Neural crest cell (in vitro differentiated cells): ENCODE measurements around the gene DDX10. TPM values are rescaled to one million over a fixed set of nuclear protein-coding genes. Genes with fewer than 3 reads are reported as not detected.

ENCODE experiments used
- DNase-seq: peaks from one replicate; pipeline ENCODE4 v3.0.0; 2021; ENCODE audit warnings: low read depth, mixed read lengths, low spot score
- H3K27ac Mint-ChIP-seq: one replicate; pipeline ENCODE4 v1.8.0; 2021; ENCODE audit warnings: mild to moderate bottlenecking, mixed read lengths; ENCODE audit not compliant: unreplicated experiment
- H3K27me3 Mint-ChIP-seq: 2 replicates; pipeline ENCODE4 v1.8.0; 2021; ENCODE audit warnings: low read depth, mild to moderate bottlenecking, mixed read lengths
- H3K36me3 Mint-ChIP-seq: 2 replicates; pipeline ENCODE4 v1.8.0; 2021; ENCODE audit warnings: low read depth, mild to moderate bottlenecking, mixed read lengths
- H3K4me1 Mint-ChIP-seq: 2 replicates; pipeline ENCODE4 v1.8.0; 2021; ENCODE audit warnings: mixed read lengths
- H3K4me3 Mint-ChIP-seq: one replicate; pipeline ENCODE4 v1.8.0; 2021; ENCODE audit warnings: mild to moderate bottlenecking, mixed read lengths
- H3K9me3 Mint-ChIP-seq: 2 replicates; pipeline ENCODE4 v1.8.0; 2021; ENCODE audit warnings: mixed read lengths
- total RNA-seq: library from RNA; stranded (reverse); gene quantifications from 2 replicates; pipeline ENCODE4 v1.2.1, GENCODE V29; 2021
- TF ChIP-seq, protein P1 (sequence below): fragments of 200-600 bp; sonication (generic); conservative IDR thresholded peaks from 2 replicates; pipeline ENCODE4 v1.5.0; 2021; ENCODE audit warnings: antibody characterized with exemption, mild to moderate bottlenecking

The DDX10 gene
- total RNA-seq, 1 donor from 2014 or later = 38.5 TPM

DNA sequence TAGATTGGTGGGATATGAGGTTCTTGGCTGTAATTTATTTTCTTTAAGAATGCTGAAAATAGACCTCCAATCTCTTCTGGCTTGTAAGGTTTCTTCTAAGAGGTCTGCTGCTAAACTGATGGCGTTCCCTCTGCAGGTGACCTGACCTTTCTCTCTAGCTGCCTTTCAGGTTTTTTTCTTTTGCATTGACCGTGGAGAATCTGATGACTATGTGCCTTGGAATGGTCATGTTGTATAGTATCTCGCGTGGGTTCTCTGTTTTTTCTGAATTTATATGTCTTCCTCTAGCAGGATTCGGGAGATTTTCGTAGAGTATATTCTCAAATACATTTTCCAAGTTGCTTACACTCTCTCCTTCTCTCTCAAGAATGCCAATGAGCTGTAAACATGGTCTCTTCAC lies 122.2 kb downstream of the DDX10 start:
- Mint-ChIP-seq H3K27ac (no peak overlapping the region), H3K9me3 (peaks cover 7% of the 10 kb centered on the region), H3K36me3 (peaks cover 7% of the 10 kb centered on the region), H3K27me3 (no peaks in the 10 kb centered on the region), H3K4me3 (no peak overlapping the region), H3K4me1 (no peaks in the 10 kb centered on the region)
- TF ChIP-seq, protein P1, sequence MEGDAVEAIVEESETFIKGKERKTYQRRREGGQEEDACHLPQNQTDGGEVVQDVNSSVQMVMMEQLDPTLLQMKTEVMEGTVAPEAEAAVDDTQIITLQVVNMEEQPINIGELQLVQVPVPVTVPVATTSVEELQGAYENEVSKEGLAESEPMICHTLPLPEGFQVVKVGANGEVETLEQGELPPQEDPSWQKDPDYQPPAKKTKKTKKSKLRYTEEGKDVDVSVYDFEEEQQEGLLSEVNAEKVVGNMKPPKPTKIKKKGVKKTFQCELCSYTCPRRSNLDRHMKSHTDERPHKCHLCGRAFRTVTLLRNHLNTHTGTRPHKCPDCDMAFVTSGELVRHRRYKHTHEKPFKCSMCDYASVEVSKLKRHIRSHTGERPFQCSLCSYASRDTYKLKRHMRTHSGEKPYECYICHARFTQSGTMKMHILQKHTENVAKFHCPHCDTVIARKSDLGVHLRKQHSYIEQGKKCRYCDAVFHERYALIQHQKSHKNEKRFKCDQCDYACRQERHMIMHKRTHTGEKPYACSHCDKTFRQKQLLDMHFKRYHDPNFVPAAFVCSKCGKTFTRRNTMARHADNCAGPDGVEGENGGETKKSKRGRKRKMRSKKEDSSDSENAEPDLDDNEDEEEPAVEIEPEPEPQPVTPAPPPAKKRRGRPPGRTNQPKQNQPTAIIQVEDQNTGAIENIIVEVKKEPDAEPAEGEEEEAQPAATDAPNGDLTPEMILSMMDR = no peak
- DNase-seq = no peak

DNA sequence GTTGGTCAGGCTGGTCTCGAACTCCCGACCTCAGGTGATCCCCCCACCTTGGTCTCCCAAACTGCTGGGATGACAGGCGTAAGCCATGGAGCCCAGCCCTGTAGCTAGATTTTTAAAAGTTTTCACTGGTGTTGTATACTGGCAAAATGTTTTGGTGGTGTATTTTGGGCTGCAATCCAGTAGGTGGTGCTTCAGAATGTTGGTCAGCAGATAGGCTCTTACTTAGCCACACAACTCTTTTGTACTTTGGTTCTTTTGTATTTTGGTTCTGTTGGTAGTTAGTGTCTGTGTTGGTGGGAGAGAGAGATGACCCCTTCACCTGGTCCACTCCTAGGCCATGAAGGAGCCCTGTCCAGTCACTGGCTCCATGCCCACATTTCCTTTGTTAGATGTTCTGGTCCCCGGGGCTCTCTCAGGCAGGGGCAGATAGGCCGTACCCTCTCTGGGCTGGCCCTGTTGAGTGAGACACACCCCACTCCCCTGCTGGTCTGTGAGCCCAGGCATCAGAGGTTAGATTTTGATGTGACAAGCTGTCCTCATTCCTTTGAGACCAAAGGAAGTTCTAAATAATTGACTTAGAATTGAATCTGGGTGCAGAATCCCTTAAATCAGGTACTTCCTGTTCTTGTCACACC lies 123.8 kb downstream of the DDX10 start:
- peaks cover 2% of the 10 kb centered on the region for H3K36me3 Mint-ChIP-seq
- TF ChIP-seq, protein P1 = peak; percentile 46
- no peak for DNase-seq

DNA sequence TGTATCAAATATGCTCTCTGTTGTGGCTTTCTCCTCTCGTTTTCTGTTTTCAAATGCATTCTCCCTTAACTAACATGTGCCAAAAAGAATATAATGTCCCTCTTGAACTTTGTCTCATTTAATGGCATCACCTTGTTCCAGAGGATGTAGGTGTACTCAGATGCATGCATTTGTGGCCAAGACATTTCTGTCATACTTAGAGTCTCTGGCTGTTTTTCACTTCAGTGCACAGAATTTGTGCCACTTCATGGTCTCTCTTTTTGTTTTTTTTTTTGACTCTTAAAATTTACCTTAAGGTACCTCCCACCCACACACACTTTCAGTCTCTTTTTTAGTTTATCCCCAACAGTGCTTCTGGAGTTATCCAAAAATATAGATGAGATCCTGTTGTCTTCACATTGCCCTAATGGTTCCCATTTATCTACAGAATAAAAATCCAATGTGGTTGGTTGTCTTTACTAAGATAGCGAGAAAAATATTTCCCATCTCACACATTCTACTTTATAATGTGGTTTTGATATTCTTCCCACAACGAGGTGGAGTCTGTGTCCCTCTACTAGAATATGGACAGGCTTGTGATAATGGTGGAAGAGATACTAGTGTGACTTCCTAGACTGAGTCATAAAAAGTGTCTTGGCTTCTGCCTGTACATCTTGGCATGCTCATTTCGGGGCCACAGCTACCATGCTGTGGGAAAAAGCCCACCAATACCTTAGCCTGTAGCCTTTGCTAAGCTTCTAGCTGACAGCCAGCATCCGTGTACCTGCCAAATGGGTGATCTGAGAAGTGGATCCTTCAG lies 125.8 kb downstream of the DDX10 start:
- Mint-ChIP-seq H3K4me3 (no peak overlapping the region), H3K36me3 (no peaks in the 10 kb centered on the region), H3K27me3 (no peaks in the 10 kb centered on the region), H3K27ac (peak overlapping the region; percentile 65), H3K9me3 (no peaks in the 10 kb centered on the region), H3K4me1 (no peaks in the 10 kb centered on the region)
- TF ChIP-seq, protein P1 = no peak
- DNase-seq = no peak

More for the DNA sequence above, 123.8 kb downstream of the DDX10 start:
- Mint-ChIP-seq H3K27ac (no peak overlapping the region), H3K27me3 (no peaks in the 10 kb centered on the region), H3K4me3 (no peak overlapping the region), H3K9me3 (peaks cover 4% of the 10 kb centered on the region), H3K4me1 (no peaks in the 10 kb centered on the region)

GRCh38 chr11:108793138-108793537 lies 128.3 kb downstream of the DDX10 start:
- Mint-ChIP-seq H3K36me3 (no peaks in the 10 kb centered on the region), H3K4me3 (no peak overlapping the region)
- TF ChIP-seq, protein P1 = no peak

GRCh38 chr11:108793611-108794010 lies 128.7 kb downstream of the DDX10 start:
- no peak overlapping the region for H3K27ac Mint-ChIP-seq
- TF ChIP-seq, protein P1 = no peak
- H3K36me3 Mint-ChIP-seq = no peaks in the 10 kb centered on the region
- no peaks in the 10 kb centered on the region for H3K27me3 Mint-ChIP-seq
- no peak overlapping the region for H3K4me3 Mint-ChIP-seq
- no peaks in the 10 kb centered on the region for H3K9me3 Mint-ChIP-seq
- no peak for DNase-seq
- peaks cover 3% of the 10 kb centered on the region for H3K4me1 Mint-ChIP-seq

More at GRCh38 chr11:108793138-108793537, 128.3 kb downstream of the DDX10 start:
- H3K27me3 Mint-ChIP-seq = no peaks in the 10 kb centered on the region
- H3K9me3 Mint-ChIP-seq = no peaks in the 10 kb centered on the region
- no peak overlapping the region for H3K27ac Mint-ChIP-seq
- DNase-seq = no peak
- H3K4me1 Mint-ChIP-seq = peaks cover 3% of the 10 kb centered on the region
